Ureter (tissue), 1 donor: ENCODE results near the gene SUPT4H1. TPM values are rescaled to one million over a fixed set of nuclear protein-coding genes. Genes with fewer than 3 reads are reported as not detected.
"Not testable (repeated sequence)": the region's sequence is repeated elsewhere in the genome, so short reads cannot be mapped to it uniquely, and the experiment has no call there.

Experiments
- DNase-seq: peaks from one replicate; pipeline ENCODE4 v3.0.0-alpha.2; 2020; ENCODE audit warnings: low spot score
- total RNA-seq: library from RNA; stranded (reverse); gene quantifications from one replicate; pipeline ENCODE4 v1.2.4, GENCODE V29; 2023
- donor health status: DM: yes; HTN: yes; CAD: no.

Gene SUPT4H1
- total RNA-seq, 1 donor from 2014 or later = 55.2 TPM

GRCh38 chr17:58363457-58364185, 11.6 kb upstream of the SUPT4H1 start:
- DNase-seq = no peak

- DNase-seq = no peak
These were observed 10.5 kb upstream of the SUPT4H1 start for GRCh38 chr17:58362368-58363014.

- DNase-seq = no peak
These were observed 8.5 kb upstream of the SUPT4H1 start for GRCh38 chr17:58360296-58361063.

- DNase-seq = no peak
These were observed 6.6 kb upstream of the SUPT4H1 start for GRCh38 chr17:58358408-58359172.

GRCh38 chr17:58357312-58358297, 5.6 kb upstream of the SUPT4H1 start:
- no peak for DNase-seq

- no peak for DNase-seq
These were observed 4.2 kb upstream of the SUPT4H1 start for GRCh38 chr17:58356231-58356630.

GRCh38 chr17:58354541-58355216, 2.7 kb upstream of the SUPT4H1 start:
- DNase-seq = no peak

- DNase-seq = no peak
These were observed 1.4 kb upstream of the SUPT4H1 start for GRCh38 chr17:58353389-58353825.

- no peak for DNase-seq
These were observed 791 bp upstream of the SUPT4H1 start for GRCh38 chr17:58352596-58353388.

- no peak for DNase-seq
These were observed 819 bp downstream of the SUPT4H1 start for GRCh38 chr17:58351182-58351581.

- DNase-seq = no peak
These were observed 4.0 kb downstream of the SUPT4H1 start for GRCh38 chr17:58348038-58348437.

GRCh38 chr17:58345500-58345899, 6.5 kb downstream of the SUPT4H1 start:
- DNase-seq = no peak

GRCh38 chr17:58344791-58345157, 7.2 kb downstream of the SUPT4H1 start:
- peak; percentile 41 for DNase-seq

- peak; percentile 44 for DNase-seq
These were observed 7.8 kb downstream of the SUPT4H1 start for GRCh38 chr17:58344047-58344790.

GRCh38 chr17:58343131-58343530, 8.9 kb downstream of the SUPT4H1 start:
- DNase-seq = no peak

GRCh38 chr17:58341861-58342475, 10.0 kb downstream of the SUPT4H1 start:
- no peak for DNase-seq

GRCh38 chr17:58341136-58341860, 10.7 kb downstream of the SUPT4H1 start:
- not testable (repeated sequence) for DNase-seq
